Regular cardiac myocyte (primary cell): ENCODE data around the gene DKK2. TPM values are rescaled to one million over a fixed set of nuclear protein-coding genes. Genes with fewer than 3 reads are reported as not detected.

Experiments
- total RNA-seq: library from RNA; depleted of rRNA; stranded (reverse); fragments of >200 nt; gene quantifications from 2 replicates; pipeline ENCODE4 v1.2.3, GENCODE V29; 2014

The DKK2 gene
- total RNA-seq = 0.19 TPM in 1 of 2 replicates, not detected in the other

GRCh38 chr4:107035819-107036583 is at the start of gene DKK2:
DKK2 (minus strand) TSS chr4:107036313; CDS start chr4:107035591, 722 bp downstream.

